Fibroblast of lung (primary cell): ENCODE measurements around the gene HOXB5.

Experiments used
- EZH2 ChIP-seq: IDR thresholded peaks from 2 replicates; pipeline ENCODE4 v1.5.1; 2012; ENCODE audit warnings: low read length, control low read depth, mild to moderate bottlenecking; ENCODE audit errors: missing control alignments
- TF ChIP-seq, protein P1 (sequence below), 2 donors: IDR thresholded peaks in 1 of 2; conservative IDR thresholded peaks in 1 of 2; 1 replicate in 1 of 2; 2 replicates in 1 of 2; pipeline ENCODE4 v1.5.1; 2011 to 2012; ENCODE audit warnings: low read length in 2 of 2, control low read depth in 1 of 2, inconsistent platforms in 1 of 2, low read depth in 1 of 2, mild to moderate bottlenecking in 1 of 2

DNA sequence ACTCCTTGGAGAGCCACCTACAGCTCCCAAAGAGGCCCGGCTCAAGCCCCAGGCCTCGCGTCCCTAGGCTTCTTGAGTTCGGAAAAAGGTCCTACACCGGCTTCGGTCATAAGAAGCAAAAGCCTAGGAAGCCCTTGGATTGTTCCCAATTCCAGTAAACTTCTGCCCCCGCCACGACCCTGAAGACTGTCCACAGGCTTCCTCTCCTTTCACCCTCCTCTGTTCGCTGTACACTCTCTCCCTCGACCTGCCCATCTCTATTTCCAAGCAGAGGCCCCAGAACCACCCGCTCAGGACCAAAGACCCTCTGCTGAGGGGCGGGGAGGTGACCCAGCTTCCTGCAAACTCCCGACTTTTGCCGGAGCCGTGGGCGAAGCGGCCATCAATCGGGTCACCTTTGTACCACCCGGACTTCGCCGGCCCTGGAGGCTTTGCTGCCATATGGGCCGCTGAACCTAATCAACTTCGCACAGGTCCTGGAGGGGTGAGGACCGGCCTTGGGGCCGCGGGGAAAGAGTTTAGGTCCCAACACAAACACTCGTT is 51.4 kb downstream of the HOXB5 start:
- TF ChIP-seq, protein P1, sequence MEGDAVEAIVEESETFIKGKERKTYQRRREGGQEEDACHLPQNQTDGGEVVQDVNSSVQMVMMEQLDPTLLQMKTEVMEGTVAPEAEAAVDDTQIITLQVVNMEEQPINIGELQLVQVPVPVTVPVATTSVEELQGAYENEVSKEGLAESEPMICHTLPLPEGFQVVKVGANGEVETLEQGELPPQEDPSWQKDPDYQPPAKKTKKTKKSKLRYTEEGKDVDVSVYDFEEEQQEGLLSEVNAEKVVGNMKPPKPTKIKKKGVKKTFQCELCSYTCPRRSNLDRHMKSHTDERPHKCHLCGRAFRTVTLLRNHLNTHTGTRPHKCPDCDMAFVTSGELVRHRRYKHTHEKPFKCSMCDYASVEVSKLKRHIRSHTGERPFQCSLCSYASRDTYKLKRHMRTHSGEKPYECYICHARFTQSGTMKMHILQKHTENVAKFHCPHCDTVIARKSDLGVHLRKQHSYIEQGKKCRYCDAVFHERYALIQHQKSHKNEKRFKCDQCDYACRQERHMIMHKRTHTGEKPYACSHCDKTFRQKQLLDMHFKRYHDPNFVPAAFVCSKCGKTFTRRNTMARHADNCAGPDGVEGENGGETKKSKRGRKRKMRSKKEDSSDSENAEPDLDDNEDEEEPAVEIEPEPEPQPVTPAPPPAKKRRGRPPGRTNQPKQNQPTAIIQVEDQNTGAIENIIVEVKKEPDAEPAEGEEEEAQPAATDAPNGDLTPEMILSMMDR (conservative IDR thresholded peaks at IDR 0.05 in 1 of 2, IDR thresholded peaks at IDR 0.05 in 1 of 2; ENCODE audit: low read depth in 1 of 2, low read length in 2 of 2): no peak
- TF ChIP-seq EZH2: no peak
